Measurements from ENCODE around the gene ZNF496.
"Not testable (repeated sequence)": the region's sequence is repeated elsewhere in the genome, so short reads cannot be mapped to it uniquely, and the experiment has no call there.

The ZNF496 gene

DNA sequence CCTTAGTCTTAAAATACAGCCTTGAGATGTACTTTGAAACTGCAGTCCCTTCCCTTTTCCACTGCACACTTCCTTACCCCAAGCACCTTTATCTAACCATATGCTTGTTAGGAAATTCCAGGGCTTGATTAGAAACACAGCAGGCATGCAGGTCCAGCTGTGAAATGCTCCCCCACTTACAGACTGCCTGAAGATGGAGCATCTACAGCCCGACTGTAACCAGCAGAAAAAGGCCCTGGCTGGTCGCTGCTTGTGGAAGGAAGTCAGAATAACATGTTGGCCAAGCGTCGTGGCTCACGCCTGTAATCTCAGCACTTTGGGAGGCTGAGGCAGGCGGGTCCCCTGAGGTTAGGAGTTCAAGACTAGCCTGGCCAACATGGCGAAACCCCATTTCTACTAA, 38.6 kb downstream of the ZNF496 start:
- DNase-seq (ENCODE audit: low spot score): no peak

DNA sequence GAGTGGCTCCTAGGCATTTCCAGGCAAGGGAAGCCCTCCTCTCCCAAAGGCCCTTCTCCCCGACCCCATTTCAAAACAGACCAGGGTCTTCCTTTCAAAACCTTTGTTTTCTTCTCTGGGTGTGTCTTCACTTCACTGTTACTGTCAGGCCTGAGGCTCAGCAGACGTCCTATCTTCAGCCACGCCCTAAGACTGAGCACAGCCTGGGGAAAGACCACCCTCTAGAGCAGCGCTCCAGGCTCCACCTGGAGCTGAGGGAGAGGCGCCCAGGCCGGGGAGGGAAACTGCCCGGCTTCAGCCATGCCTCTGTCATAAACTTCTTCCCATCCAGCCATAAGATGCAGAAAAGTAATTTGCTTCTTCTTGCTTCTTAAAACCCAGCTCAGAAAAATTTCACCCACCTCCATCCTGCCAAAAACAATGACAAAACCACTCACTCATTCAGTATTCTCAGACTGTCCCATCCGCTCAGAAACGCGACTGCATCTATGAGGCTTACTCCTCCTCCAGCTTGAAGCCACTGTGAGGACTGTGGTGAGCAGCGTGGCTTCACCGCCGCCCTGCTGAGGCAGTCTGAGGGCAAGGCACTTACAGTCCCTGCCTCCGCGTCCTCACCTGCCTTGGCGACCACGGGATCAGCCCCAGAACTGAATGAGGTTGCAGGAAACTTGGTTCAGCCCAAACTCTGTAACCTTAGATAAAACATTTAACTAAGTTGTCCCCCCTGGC, 39.7 kb downstream of the ZNF496 start:
- no peak for DNase-seq (ENCODE audit: low spot score)

DNA sequence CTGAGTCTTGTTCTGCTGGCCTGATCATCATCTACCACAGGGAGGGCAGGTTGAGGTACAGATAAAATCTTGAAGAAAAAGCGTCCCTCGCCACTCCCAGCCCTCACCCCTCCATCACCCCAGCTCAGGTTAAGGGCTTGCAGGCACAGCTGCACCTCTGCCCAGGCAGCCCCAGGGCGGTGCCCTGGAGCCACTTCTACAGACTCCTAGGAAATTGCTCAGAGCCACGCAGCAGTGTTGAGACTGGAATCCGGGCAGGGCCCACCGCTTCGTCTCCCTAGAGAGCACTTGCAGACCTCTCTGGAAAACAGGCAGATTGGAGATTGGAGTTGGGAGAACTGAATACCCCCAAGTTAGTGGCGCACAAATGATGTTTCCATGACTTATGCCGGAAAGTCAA, 40.5 kb downstream of the ZNF496 start:
- DNase-seq (ENCODE audit: low spot score): no peak

DNA sequence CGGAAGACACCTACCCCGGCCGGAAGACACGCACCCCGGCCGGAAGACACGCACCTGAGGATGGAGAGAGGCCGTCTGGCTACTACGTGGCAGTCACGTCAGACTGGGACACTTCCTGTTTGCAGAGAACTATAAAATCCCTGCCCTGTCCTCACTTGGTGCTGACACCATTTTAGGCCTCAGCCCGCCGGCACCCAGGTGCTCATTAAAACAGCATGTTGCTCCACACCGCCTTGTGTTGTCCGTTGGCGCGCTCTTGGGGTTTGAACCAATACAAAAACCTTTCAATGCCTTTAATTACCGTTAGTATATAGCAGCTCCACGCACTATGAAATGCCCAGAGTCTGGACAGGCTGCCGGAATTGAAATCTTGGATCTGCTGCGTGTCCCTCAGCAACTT, 41.1 kb downstream of the ZNF496 start:
- no peak for DNase-seq (ENCODE audit: low spot score)

DNA sequence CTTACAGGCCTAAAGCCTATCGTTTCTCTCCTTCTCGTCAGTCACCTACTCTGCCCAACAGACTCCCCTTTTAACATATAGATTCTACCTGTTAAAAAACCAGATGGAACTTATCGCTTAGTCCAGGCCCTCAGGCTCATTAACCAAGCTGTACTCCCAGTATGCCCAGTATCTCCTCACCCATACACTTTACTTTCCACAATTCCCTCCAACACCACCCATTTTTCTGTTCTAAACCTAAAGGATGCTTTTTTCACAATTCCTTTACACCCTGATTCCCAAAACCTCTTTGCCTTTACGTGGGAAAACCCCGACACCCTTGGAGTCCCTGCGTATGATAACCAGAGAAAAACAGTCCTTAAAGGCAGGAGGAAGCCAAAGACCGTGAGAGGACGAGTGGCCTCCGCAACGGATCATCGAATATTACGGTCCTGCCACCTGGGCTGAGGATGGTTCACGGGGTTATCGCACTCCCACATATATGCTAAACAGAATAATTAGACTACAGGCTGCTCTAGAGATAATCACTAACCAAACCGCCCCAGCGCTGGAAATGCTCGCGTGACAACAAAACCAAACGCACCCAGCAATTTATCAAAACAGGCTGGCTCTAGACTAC, 42.3 kb downstream of the ZNF496 start:
- DNase-seq (ENCODE audit: low spot score): not testable (repeated sequence)

DNA sequence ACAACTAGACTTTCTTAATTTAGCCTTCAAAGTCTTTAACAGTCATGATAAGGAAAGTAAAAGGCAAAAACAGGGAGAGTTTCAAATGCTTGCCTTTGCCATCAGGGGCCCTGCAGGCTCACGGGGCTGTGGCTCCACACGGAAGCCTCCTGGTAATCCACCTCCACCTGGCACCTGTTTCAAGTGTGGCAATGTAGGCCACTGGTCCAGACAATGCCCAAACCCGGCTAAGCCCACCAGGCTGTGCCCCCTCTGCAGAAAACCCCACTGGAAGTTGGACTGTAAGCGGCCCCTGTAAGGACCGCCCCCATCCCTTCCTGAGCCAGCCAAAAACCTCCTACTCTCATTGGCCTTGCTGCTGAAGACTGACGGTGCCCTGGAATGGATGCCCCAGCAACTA, 43.3 kb downstream of the ZNF496 start:
- DNase-seq (ENCODE audit: low spot score): no peak

DNA sequence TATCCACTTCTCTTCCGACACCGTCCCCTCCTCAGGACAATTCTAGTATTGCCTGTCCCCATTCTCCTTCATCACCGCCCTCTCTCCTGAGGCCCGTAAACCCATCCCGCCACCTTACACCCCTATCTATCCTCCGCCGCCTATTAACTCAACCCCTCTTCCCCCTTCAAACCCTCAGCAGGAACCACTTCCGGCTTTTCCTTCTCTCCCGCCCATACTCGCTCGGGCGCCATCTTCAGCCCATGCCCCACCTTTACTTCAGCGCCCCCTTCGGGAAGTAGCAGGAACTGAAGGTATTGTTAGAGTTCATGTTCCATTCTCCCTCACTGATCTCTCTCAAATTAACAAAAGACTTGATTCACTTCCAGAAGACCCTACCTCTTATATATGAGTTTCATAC, 44.2 kb downstream of the ZNF496 start:
- no peak for DNase-seq (ENCODE audit: low spot score)

DNA sequence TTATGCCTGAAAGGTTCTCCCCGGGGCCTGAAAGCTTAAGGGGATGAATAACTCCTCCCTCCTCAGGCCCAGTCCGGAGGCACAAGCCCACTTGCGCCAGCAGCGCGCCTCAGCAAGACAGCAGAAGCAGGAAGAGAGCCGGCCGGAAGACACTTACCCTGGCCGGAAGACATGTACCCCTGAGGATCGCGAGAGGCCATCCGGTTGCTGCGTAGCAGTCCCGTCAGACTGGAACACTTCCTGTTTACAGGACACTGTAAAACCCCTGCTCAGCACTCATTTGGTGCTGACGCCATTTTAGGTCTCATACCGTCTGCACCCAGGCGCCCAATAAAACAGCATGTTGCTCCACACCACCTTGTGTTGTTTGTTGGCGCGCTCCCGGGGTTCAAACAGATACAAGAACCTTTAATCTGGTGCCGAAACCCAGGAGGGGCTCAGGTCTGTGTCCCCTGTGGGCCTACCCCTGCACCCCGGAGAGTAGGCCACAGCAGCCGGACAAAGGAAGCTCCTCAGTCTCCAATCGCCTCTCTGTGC, 45.5 kb downstream of the ZNF496 start:
- no peak for DNase-seq (ENCODE audit: low spot score)

DNA sequence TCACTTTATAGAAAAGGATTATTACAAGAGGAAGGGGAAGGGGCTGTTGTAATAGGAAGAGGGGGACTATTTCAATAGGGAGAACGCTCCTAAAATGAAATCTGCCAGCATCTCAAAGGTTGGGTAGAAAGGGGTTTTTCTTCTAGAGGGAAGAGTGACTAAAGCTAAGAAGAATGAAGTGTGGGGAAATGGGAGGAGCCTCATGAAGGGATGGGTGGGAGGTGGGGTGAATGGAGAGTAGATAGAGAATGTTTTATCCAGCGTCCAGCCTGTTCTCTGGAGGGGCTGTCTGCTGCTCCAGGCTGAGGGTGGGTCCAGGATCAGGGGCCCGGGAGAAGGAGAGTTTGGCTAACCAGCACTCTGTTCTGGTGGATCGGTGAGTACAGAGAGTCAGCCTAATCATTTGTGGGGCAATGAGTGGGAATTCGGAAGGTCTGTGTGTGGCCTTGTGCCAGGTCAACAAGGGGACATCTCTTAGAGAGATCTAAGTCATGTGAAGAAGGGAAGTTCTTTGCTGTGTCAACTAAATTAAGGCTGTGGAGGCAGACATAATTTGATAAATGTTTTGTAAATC, 50.6 kb downstream of the ZNF496 start:
- no peak for DNase-seq (ENCODE audit: low spot score)

DNA sequence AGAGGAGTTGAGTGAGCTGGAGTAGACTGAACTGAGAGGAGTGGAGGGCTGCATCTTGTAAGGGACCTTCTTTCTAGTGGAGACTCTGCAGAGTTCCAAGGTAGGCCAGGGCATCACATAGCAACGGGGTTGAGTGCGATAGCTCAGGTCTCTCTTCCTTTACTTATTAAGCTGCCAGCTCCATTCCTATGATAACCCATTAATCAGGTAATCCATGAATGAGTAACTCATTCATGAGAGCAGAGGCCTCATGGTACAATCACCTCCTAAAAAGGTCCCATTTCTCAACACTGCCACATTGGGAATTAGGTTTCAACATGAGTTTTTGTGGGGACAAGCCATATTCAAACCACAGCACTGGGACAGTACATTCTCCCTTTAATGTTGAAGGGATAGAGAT, 54.5 kb downstream of the ZNF496 start:
- no peak for DNase-seq (ENCODE audit: low spot score)

DNA sequence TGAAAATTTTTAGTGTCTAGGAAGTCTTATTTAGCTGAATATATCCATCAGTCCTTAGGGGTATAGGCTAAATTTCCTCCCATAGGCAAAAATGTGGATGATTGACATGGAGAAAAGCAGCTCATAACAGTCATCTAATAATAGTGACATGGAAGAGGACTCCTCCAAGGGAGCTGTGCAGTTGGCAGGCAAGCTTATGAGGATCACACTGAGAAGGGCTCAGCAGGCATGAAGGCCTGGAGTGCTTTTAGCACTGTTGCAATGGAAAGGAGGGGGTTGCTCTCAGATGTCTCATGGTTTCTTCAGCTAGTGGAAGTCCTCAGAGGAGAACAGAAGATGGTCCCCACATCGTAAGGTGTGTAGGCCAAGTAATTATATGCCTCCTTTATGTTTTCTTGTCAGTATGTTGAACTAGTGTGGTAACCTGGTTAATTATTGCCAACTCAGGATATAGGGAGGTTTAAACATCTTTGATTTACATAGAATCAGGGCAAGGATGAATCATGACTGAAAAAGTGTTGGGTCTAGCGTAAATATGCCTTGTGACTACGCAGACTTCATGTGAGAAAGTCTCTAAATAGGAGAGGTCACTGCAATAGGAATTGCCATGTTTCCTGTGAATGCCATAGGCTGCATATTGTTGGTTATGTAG, 56.9 kb downstream of the ZNF496 start:
- DNase-seq (ENCODE audit: low spot score): no peak

DNA sequence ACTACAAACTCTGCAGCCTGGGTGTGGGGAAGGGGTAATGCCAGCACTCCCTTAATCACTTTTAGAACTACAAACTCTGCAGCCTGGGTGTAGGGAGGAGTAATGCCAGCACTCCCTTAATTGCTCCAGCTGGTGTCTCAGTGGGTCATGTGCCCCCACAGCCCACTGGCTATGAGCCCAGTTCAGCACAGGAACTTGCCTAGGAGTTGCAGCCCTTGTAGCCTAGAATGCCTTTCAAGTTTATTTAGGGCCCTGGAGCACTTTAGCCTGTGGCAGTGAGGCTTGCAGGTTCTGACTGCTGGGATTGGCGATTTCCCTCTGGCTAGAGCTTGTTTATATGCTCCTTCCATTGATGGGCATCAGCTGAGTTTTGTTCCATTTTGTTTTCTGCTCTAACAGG, 58.7 kb downstream of the ZNF496 start:
- DNase-seq (ENCODE audit: low spot score): no peak

DNA sequence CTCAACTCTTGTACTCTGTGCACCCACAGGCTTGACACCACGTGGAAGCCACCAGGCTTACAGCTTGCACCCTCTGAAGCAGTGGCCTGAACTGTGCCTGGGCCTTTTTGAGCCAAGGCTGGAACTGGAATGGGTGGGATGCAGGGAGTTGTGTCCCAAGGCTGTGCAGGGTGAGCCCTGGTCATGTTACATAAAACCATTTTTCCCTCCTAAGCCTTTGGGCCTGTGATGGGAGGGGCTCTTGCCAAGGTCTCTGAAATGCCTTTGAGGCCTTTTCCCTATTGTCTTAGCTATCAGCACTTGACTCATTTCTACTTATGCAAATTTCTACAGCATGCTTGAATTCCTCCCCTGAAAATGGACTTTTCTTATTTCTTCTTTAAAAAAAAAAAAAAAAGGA, 61.7 kb downstream of the ZNF496 start:
- no peak for DNase-seq (ENCODE audit: low spot score)

DNA sequence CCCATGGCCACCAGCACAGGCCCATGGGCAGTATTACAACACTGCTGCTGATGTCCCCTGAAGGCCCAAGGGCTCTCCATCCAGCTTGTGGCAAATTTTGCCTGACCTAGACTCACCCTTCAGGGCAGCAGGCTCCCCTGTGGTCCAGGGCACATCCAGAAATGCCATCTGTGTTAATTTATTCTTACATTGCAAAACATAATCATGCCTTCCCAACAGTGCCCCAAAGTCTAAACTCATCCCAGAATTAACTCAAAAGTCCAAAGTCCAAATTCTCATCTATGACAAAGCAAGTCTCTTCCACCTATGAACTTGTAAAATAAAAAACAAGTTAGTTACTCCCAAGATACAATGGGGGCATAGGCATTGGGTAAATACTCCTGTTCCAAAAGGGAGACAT, 62.5 kb downstream of the ZNF496 start:
- no peak for DNase-seq (ENCODE audit: low spot score)

DNA sequence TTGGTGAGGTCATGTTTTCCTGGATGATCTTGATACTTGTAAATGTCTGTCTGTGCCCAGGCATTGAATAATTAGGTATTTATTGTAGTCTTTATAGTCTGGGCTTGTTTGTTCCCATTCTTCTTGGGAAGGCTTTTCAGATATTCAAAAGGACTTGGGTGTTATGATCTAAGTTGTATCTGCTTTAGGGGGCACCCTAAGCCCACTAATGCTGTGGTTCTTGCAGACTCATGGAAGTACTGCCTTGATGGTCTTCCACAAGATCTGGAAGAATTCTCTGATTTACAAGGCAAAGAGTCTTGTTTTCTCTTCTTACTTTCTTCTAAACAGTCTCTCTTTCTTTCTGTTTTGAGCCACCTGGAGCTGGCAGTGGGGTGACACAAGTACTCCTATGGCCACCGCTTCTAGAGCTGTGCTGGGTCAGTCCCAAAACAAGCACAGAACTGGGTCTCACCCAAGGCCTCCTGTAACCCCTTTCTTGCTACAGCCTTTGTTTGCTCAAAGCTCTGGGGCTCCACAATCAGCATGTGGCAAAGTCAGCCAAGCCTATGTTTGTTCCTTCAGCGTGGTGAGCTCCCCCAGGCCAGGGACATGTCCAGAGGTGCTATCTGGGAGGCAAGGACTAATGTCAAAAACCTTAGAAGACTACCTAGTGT, 63.1 kb downstream of the ZNF496 start:
- no peak for DNase-seq (ENCODE audit: low spot score)

DNA sequence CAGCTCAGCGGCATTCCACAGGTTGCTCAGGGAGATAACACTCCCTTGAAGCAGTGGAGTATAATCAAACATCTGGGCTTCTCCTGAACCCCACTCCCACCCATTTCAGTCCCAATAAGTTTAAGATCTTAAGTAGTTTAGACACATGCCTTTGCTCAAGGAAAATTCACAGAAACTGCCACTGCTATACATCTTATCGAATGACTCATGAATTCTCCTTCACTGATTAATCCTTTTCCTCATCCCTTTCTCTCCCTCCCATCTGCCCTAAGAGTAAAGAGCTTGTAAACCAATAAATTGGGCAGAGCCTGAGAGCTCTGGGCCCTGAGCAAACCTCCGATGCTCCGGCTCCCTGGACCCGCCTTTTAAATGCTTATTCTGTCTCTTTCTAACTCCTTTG, 65.6 kb downstream of the ZNF496 start:
- no peak for DNase-seq (ENCODE audit: low spot score)

DNA sequence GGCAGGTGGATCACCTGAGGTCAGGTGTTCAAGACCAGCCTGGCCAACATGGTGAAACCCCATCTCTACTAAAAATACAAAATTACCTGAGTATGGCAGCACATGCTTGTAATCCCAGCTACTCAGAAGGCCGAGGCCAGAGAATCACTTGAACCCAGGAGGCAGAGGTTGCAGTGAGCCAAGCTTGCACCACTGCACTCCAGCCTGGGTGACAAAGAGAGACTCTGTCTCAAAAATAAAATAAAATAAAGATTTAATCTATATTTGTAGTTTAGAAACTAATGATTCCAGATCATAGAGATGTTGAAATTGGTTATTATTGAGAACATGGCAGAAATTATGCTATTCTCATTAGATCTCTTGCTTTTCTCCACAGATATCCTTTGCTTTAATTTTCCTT, 75.9 kb downstream of the ZNF496 start, which contains the start of gene VN1R5:
VN1R5 (plus strand) TSS at position 301 of the 400 bp plus-strand sequence.
- not testable (repeated sequence) for DNase-seq (ENCODE audit: low spot score)

DNA sequence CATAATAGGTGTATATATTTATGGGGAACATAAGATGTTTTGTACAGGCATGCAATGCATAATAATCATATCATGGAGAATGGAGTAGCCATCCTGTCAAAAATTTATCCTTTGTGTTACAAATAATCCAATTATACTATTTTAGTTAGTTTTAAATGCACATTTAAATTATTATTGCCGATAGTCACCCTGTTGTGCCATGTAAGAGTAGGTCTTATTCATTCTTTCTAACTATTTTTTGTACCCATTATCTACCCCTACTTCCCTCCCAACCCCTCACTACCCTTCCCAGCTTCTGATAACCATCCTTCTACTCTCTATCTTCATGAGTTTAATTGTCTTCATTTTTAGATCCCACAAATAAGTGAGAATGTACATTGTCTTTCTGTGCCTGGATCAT, 84.1 kb downstream of the ZNF496 start:
- DNase-seq (ENCODE audit: low spot score): no peak
